Stimulated activated CD8-positive, alpha-beta memory T cell treated with anti-CD3 and anti-CD28 coated beads, Interleukin-12 subunit alpha, Interleukin-12 subunit beta, amount 100 ng/mL, for 1 hour (primary cell): ENCODE measurements around the gene UBE3C.
"Not testable (repeated sequence)": the region's sequence is repeated elsewhere in the genome, so short reads cannot be mapped to it uniquely, and the experiment has no call there.

Experiments
- DNase-seq: peaks from one replicate; pipeline ENCODE4 v3.0.0-alpha.2; 2020; ENCODE audit warnings: low read depth

UBE3C gene

DNA sequence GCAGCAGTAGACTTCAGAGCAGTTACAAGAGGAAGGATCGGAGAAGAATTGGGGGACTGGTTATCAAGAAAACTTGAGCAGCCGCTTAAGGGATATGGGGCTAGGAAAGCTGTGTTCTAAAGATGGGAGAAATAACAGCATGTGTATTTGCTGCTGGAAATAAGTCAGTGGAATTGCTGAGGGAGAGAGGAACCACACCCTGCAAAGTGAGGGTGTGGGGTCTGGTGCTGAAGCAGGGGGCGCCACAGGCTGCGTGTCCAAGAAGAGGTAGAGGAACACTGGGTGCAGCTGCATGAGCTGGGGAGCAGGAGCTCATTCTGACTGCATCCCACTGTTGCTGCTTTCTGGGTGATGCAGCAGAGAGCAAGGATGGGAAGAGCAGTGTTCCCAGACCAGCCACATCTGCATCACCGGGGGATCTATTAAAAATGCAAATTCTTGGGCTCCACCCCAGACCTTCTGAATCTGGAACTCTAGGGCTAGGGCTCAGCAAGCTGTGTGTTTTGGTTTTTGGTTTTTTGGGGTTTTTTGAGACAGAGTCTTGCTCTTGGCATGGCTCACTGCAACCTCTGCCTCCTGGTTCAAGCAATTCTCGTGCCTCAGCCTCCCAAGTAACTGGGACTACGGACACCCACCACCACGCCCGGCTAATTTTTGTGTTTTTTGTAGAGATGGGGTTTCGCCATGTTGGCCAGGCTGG, 101.0 kb downstream of the UBE3C start:
- DNase-seq, result no peak

DNA sequence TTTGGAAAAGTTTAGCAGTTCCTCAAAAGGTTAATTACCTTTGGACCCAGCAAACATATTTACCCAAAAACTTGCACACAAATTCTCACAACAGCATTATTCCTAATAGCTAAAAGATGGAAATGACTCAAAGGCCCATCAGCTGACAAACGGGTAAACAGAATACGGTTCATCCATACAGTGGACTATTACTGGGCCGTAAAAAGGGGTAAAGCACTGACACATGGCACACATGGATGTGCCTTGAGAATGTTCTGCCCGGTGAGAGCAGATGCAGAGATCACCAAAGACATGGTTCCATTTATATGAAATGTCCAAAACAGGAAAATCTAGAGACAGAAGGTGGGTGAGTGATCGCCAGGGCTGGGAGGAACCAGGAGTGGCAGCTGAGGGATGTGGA, 102.9 kb downstream of the UBE3C start:
- DNase-seq, result no peak

DNA sequence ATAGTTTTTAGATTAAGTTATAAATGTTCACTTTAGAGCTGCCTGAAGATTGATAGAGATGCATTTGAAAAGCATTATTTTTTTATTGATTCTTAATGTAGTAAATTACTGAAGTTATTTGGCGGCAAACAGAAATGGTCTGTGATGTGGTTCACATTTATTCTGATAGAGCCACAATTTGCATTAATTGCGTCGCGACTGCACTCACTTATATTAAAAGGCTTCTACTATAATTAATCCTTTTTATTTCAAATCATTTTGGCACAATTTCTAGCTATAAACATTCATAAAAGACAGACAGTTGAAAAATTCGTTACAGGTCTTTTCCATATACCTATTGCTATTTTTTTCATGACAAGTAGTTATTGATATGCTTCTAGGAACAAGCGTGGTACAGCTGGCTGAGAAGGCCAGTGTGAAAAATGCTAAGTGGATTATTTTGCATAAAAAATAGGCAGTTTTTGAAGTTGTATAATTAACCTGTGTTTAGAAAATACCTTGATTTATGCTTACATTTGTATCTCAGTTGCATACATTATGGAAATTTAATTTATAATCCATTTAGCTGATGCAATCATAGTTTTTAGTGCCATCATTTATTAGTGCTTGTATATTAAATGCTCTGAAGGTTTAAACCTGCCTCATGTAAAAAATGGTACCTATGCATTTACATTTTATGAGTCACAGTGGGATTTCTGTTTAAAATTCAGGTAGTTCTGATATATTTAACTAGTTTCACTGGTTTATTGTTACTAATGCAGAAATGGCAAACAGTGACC, 106.0 kb downstream of the UBE3C start:
- DNase-seq, result no peak

DNA sequence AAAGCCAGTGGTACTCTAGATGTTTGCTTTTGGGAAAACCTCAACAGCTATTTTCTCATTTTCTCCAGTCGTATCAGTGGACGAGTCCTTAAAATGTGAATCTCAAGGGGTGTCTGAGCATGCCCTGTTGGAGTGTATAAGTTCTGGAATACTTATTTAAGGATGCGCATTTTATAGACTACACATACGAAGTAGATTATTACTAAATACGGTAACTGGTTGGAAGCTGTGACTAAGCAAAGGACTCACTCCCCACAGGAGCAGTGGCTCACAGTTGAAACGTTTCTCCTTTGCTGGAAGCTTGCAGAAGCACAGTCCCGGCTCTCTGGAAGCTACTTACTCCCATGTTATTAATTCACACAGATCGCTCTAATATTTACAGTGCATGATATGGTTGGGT, 107.3 kb downstream of the UBE3C start:
- no peak for DNase-seq

DNA sequence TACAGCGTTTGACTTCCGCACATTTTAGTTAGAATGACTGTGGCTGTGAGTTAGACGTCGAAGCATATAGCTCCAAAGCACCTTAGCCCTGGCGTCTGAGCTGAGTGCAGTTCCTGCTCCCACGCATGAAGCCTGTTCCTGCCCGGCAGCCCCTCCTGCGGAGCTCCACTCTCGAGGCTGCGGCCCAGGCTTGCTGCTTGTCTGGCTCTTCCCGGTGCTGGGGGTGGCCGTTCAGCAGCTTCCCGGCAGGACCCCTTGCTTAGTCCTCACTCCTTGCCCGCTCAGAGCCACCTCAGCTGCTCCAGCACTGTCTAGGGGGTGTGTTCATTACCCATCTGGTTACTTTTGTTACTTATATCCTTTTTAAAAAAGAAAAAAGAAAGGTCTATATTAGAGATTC, 109.9 kb downstream of the UBE3C start:
- no peak for DNase-seq

DNA sequence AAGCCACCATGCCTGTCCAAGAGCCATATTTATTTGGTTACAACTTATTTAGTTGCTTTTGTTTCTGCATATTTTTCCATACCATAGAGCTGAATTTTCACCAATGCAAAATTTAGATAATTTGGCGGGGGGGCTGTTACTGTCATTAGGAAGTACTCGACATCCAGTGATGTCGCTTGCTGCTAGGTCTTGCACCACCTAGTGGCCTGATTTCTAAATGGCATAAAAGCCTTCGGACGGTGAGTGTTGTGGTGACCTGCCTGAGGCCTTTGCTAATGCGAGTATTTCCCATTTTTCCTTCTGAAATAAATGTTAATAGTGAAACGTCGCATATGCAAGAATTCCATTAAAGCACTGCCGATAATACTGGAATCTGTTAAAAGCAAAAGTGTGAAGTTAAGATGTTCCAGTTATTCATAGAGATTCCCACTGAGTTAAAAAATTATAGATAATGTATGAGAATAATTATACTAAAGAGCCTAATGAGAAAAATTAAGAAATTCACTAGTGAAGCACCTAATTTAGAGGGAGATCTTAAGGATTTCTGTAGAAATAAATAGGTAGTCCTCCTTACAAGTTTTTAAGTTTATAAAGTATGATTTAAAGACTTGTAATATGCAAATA, 112.0 kb downstream of the UBE3C start:
- peak; percentile 28 for DNase-seq

DNA sequence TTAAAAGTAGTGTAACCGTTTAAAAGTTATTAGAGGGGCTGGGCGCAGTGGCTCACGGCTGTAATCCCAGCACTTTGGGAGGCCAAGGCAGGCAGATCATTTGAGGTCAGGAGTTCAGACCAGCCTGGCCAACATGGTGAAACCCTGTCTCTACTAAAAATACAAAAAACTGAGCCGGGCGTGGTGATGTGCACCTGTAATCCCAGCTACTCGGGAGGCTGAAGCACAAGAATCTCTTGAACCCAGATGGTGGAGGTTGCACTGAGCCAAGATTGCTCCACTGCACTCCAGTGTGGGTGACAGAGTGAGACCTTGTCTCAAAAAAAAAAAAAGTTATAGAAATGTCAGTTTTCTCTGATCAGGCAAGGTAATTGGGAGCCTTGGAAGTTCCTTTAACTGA, 113.1 kb downstream of the UBE3C start:
- DNase-seq, result not testable (repeated sequence)

DNA sequence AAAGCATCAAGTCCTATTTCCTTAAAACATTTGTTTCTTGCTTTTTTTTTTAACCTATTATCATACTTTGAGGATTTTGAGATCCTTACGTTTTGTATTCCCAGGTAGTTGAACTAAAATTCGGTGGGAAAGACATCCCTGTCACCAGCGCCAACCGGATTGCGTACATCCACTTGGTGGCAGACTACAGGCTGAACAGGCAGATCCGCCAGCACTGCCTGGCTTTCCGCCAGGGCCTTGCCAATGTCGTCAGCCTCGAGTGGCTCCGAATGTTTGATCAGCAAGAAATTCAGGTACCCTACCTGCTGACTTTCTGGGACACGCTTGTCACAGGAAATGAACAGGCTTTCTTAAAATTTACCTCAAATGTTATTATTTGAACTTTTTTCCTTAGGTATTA, 115.1 kb downstream of the UBE3C start:
- no peak for DNase-seq

DNA sequence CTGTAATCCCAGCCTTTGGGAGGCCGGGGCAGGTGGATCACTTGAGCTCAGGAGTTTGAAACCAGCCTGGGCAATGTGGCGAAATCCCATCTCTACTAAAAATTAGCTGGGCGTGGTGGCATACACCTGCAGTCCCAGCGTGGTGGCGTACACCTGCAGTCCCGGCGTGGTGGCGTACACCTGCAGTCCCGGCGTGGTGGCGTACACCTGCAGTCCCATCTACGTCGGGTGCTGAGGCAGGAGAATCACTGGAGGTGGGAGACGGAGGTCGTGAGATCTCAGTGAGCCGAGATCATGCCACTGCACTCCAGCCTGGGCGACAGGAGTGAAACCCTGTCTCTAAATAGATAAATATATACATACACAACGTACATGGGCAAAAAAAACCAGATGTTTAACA, 116.1 kb downstream of the UBE3C start:
- DNase-seq, result not testable (repeated sequence)

DNA sequence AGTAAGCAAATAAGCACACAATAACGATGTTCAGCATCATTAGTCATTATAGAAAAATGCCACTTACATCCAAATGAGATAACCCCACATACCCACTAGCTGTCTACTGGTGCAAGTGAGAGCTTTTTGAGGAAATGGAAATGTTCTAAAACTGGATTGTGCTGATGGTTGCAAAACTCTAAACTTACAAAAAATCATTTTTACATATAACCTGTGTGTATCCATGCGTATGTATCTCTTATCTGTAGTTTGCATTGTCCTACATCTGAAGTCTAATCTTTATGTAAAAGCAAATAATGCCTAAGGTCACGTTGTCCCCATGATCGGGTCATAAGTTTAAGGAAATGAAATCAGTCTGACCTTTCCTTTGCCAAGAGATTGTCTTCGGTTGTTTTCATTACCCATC, 116.5 kb downstream of the UBE3C start:
- no peak for DNase-seq

DNA sequence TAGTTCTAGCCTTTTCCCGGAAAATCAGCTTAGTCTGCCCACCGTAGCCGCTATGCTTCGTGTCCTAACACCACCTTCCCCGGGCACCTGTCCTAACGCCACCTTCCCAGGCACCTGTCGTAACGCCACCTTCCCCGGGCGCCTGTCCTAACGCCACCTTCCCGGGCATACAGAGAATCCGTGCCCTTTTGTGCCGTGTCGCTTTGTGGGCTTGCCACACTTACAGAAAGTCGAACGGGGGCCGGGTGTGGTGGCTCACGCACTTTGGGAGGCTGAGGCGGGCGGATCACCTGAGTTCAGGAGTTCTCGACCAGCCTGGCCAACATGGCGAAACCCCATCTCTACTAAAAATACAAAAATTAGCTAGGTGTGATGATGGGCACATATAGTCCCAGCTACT, 124.4 kb downstream of the UBE3C start:
- no peak for DNase-seq

DNA sequence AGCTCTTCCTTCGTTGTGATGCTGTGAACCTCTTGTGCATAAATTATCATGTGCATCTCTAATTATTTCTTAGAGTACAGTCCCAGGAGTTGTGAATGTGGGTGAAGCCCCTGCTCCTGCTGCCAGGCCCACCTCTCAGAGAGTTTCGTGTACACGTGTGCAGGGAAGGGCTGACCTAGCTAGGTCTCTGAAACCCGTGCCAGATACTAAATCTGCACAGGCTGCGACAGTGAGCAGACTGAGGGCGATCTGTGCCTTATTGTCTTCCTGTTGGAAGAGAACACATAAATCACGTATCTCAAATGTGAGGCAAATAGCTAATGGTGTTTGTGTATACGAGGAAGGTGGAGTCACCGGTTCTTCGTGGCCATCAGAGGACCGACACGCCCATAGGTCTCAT, 126.3 kb downstream of the UBE3C start:
- DNase-seq, result no peak

DNA sequence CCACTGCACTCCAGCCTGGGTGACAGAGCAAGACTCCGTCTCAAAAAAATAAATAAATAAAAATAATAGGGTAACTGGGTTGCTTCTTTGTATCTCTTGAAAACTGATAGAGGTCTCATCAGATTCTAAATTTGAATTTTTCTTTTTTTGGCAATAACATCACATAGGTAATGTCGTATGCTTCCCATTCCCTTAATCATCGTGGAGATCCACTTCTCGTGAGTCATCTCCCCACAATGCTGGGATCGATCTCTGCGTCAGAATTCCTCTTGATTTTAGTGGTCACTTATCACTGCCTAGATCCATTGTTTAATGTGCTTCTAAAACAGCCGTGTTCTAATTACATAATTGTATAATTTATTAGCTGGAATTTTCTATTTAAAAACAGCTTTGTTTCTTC, 127.5 kb downstream of the UBE3C start:
- DNase-seq, result no peak

DNA sequence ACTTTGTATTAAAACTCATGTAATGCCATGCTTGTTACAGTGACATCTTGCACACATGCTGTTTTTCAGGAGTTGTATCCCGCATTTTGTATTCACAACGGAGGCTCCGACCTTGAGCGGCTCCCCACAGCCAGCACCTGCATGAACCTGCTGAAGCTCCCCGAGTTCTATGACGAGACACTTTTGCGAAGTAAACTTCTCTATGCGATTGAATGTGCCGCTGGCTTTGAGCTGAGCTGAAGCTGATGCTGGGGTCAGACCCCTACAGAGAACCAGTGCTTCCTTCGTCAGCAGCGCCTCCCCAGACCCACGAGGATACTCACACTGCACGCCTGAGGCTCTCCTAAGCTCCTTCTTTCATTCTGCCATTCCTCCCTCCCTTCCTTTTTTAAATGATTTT, 128.8 kb downstream of the UBE3C start:
- no peak for DNase-seq

DNA sequence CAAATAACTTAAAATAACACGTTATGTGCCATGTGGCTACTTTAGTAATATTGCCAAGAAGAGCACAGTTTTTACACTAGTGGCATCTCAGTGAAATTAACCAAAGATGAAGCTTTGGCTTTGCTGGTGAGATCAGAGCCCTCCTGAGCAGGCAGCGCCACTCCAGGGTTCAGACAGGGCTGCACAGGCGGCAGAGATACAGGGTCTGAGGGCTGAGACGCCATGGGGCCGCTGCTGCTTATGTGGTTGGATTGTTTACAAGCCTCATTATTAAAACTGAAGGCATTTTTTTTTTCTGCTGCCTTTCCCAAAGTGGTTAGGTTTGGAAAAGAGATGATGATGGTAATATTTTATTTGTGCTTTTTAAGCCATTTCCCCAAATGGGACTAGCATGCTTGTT, 129.2 kb downstream of the UBE3C start:
- no peak for DNase-seq

DNA sequence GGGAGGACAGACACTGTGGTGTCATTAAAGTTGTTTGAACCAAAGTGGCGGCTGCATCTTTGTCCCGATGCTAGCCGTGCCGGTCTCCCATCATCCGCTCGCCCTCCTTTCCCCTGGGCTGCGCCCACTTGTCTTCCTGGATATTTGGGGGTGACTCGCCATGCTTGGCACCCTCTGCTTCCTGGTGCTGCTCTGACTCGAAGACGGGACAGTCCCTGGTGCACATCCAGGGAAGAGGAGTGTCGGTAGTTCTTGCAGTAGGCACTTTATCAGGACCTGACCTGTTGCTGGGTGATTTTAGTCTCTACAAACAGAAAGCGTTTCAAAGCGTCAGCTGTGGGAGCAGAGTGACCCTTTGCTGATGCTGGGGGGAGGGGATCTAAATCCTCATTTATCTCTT, 129.8 kb downstream of the UBE3C start:
- DNase-seq, result no peak

DNA sequence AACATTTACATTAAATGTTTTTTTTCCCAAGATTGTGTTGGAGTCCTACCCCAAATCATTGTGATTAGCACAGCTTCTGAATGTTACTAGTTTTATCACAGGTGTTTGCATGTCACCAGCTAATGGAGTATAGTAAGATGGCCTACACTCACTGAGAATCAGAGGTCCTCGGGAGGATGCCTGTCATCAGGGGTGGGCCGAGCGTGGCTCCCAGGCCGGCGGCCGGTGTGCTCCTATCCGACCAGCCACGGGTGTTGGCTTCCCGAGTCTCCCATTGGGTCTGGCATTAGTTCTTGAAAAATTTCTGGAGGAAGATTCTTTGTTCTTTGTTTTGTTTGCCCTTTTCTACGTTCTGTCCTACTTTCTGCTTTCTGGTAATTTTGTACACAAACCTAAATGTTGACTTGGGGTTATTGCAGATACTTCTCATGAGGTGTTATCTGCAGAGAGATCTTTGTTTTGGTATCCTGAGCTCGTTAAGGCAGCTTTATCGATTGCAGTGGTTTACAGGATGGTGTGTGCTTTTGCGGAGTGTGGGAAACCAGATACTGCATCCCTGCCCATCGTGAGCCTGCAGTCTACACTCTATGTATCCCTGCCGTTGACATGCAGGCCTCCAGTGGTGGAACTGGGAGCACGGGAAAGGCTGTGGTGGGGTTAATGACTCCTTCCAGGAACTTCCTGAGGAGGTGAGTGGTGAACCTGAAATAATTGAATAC, 130.8 kb downstream of the UBE3C start:
- no peak for DNase-seq

DNA sequence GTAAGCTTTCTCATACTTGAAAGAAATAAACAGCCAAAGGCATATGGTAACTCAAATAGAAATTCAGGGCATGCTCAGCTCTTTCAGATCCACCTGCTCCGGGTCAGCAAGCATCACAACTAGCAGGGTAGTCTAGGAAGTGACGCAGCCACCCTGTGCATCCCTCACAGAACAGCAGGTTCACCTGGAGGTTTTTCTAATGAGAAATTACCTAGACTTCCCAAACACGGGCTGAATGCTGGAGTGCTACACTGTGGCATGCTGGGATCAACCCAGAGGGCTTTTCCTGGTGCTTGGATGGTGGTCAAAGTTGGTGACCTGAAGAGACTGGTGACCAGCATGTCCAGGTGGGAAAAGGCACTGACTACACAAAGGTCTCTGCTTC, 131.3 kb downstream of the UBE3C start:
- no peak for DNase-seq

DNA sequence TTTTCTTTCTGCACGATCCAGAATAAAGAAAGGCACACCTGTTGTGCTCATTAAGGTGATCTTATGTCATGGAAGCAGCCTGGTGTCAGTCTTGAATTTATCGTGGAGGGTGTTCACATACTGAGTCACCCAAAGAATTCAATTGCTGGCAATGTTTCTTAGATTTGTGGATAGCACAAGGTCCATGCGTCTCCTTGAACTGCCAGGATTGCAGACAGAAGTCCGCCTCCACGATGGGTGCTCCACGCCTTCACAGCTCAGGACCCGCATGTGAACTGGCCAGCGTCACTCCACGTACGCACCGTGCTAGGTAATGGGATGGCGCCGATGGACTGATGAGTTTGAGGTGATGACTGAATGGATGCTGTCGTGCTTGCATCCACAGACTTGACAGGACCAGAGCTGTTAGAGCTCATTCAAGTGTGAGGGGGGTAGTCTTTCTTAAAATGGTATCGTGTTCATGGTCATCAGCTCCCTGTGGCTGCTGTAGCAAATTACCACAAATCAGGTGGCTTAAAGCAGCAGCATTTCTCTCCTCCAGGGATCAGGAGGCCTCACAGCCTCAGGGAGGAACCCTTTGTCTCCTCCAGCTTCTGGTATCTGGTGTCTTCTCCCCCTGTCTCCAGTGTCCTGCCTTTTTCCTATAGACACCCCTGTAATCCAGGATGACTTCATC, 132.7 kb downstream of the UBE3C start:
- no peak for DNase-seq

DNA sequence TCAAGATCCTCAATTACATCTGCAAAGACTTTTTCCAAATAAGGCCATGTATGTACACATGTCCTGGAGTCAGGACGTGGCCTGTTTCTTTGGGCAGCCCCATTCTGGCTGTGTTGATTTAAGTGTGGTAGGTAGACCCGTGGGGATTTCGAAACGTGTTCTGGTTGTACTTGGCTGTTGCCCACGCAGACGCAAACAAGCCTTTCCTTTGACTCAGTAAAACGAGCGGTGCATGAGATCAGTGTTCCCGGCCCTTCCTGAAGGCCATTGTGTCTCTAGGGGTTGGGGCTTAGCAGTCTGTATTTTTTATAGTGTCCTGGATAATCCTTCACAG, 133.2 kb downstream of the UBE3C start:
- no peak for DNase-seq

DNA sequence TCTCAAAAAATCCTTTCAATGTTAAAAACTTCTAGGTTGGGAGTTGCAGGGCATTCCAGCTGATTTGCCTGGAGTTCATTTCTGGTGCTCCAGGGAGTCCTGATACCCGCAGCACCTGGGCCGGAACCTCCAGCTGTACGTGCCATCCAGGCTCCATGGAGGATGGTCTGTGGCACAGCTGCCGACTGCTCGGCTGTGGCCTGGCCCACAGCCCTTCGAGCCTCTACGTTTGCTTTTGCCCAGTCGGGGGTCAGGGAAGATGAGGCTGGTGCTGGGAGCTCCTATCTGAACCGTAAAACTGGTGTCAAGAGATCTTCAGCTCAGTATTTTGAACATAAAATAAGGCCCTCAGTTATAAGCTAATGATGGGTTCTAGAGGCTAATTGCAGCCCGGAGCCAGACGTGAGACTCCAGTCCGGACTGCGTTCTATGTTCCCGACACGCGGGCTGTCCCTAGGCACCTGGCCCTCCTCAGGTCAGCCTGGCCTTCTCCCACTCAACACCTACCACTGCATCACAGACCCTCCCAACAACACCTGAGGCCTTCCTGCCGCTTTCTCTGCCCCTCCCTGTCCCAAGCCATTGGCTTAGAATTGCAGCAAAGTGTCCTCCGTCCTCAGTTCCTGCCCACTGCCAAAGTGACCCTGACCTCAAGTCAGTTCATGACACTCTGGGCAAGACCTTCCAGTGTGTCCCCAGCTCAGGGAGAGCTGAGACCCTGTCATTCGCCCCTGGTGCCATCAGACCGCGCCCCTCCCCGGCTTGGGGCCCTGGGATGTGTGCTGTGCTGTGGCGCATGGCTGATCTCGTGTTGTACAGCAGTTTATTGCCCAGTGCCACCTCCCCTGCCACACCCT, 133.9 kb downstream of the UBE3C start:
- DNase-seq, result no peak
